ENCODE data around the gene MUS81. TPM values are rescaled to one million over a fixed set of nuclear protein-coding genes. Genes with fewer than 3 reads are reported as not detected.

The MUS81 gene
- total and polyA plus RNA-seq, 9 of the 15 experiments (the other 6 are each of a cell fraction or from before 2014, with no cell fraction given): 13.4 to 118 (median 53.7) TPM

GRCh38 chr11:65860278-65861164 lies at the start of gene MUS81 (continued):
- TF ChIP-seq AFF1 (IDR thresholded peaks at IDR 0.05; ENCODE audit: low read depth in 1 of 2, partially characterized antibody in 2 of 2): peak in 1 of 2 experiments; percentile 81
- peak; percentile 89; the same call in 1 of the 2 replicates for TF ChIP-seq STAT6 (CRISPR knock-in tag; IDR thresholded peaks at IDR 0.05)
- peak; percentile 78 for TF ChIP-seq GTF3C2 (IDR thresholded peaks at IDR 0.05; ENCODE audit: borderline replicate concordance, extremely low read depth, insufficient read length)
- peak; percentile 86 for TF ChIP-seq TFAP4 (CRISPR knock-in tag; IDR thresholded peaks at IDR 0.05; ENCODE audit: borderline replicate concordance)
- peak; percentile 88 for TF ChIP-seq C11orf30 (IDR thresholded peaks at IDR 0.05; ENCODE audit: low read depth)
- TF ChIP-seq ZFX (CRISPR knock-in tag; IDR thresholded peaks at IDR 0.05): peak; percentile 76
- peak; percentile 77; the same call in 1 of the 2 replicates for TF ChIP-seq ELF2 (CRISPR knock-in tag; IDR thresholded peaks at IDR 0.05)
- TF ChIP-seq SIN3B (IDR thresholded peaks at IDR 0.05; ENCODE audit: low read depth): peak; percentile 61
- TF ChIP-seq ARID3B (CRISPR knock-in tag; IDR thresholded peaks at IDR 0.05; ENCODE audit: borderline replicate concordance): 0 out of 2 replicates have a peak, but pooled peaks have one; percentile 58
- peak; percentile 45; the same call in 1 of the 2 replicates for TF ChIP-seq ZBTB1 (CRISPR knock-in tag; IDR thresholded peaks at IDR 0.05; ENCODE audit: borderline replicate concordance, low read depth)
